Astrocyte of the cerebellum (primary cell): ENCODE data around the gene TTLL12.

Experiments used
- DNase-seq: peaks from one replicate; pipeline ENCODE4 v3.0.0-alpha.2; 2011; ENCODE audit warnings: low read depth
- H3K4me3 ChIP-seq: 2 replicates; pipeline ENCODE4 v1.5.1; 2011; ENCODE audit warnings: mild to moderate bottlenecking, low read depth, low read length, moderate library complexity
- CTCF ChIP-seq: IDR thresholded peaks from 2 replicates; pipeline ENCODE4 v1.5.1; 2012; ENCODE audit warnings: low read length, low read depth, moderate library complexity, mild to moderate bottlenecking; ENCODE audit errors: missing control alignments
- in situ Hi-C: cut with HindIII; loops from 2 replicates; pipeline ENCODE4 v1.10.0; 2017; ENCODE audit warnings: low sequenced_read_pairs

Gene TTLL12

GRCh38 chr22:43225609-43226008 lies 38.7 kb upstream of the TTLL12 start:
- no peak for TF ChIP-seq CTCF
- H3K4me3 ChIP-seq = no peak overlapping the region
- DNase-seq = no peak
- in situ Hi-C loops = no loop called here

- H3K4me3 ChIP-seq = no peak overlapping the region
- DNase-seq = no peak
- no peak for TF ChIP-seq CTCF
- in situ Hi-C loops = no loop called here
Measured at GRCh38 chr22:43222987-43223386, 36.1 kb upstream of the TTLL12 start.

GRCh38 chr22:43222262-43222661 lies 35.3 kb upstream of the TTLL12 start:
- in situ Hi-C loops = no loop called here
- no peak for DNase-seq
- no peak overlapping the region for H3K4me3 ChIP-seq
- TF ChIP-seq CTCF = no peak

GRCh38 chr22:43220625-43221380 lies 33.9 kb upstream of the TTLL12 start:
- no peak overlapping the region for H3K4me3 ChIP-seq
- in situ Hi-C loops = no loop called here
- no peak for TF ChIP-seq CTCF
- no peak for DNase-seq

- H3K4me3 ChIP-seq = no peak overlapping the region
- in situ Hi-C loops = no loop called here
- no peak for DNase-seq
- TF ChIP-seq CTCF = no peak
Measured at GRCh38 chr22:43218786-43219185, 31.9 kb upstream of the TTLL12 start.

GRCh38 chr22:43217285-43218030 lies 30.5 kb upstream of the TTLL12 start:
- no peak for DNase-seq
- no peak for TF ChIP-seq CTCF
- H3K4me3 ChIP-seq = no peak overlapping the region
- in situ Hi-C loops = no loop called here
